A549 treated with ZK216348 at 1 μM for 4 hours (cell line): Measurements from ENCODE around the gene PHOSPHO2. TPM values are rescaled to one million over a fixed set of nuclear protein-coding genes. Genes with fewer than 3 reads are reported as not detected.

Source experiments
- total RNA-seq: library from RNA; stranded (reverse); fragments of 200-300 nt; extraction: Qiagen RNA extraction; gene quantifications from 5 replicates; pipeline ENCODE4 v1.2.3, GENCODE V29; 2022; ENCODE audit warnings: low read depth

PHOSPHO2 gene
- 2.0 to 3.5 TPM (median 2.5 TPM) in 5 replicates for total RNA-seq

DNA sequence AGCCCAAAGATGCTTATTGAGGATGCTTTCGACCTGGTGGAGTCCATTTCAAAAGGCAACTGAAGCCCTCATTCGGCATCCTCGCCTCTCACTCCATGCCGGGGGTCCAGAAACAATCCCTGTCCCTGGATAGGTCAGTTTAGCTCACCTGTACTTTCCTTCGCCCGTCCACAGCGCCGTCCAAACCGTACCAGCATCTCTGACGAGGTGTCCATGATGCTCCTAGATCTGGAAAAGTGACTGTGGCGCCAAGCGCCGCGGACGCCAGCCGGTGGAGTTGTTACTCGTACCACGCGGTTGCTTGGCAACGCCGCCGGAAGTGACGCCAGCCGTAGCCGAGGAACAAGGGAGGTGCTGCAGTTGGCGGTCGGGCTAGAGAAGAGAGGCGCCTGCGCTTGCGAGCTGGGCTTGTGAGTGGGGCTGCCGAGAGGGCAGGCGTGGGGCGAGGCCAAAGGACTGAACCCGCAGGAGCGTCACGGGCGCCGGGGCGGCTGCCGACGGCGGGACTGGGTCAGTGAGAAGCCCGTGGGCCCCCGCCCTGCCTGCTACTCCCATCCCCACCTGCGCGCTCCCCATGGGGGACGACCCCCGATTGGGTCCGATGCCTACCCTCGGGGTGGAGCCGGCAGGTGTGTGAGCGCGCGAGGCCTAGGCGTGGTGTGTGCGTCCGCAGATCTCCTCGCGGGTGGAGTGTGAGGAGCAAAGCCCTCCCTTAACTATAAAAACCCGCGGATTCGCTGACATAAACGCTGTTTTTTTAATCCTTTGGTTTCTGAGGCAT lies at the start of gene PHOSPHO2, which contains the start of gene CFAP210:
PHOSPHO2 (plus strand) TSS at position 357 of the 781 bp plus-strand sequence. CDS start 6,503 bp downstream, outside the sequence.
CFAP210 (minus strand) TSS at position 293 of the 781 bp plus-strand sequence; CDS start at position 215, 78 bp downstream.

Other genes starting within 250 kb of the PHOSPHO2 start
- 4.2 to 6.2 TPM (median 6.0 TPM) in 5 replicates for gene BBS5, start 215.0 kb upstream of the PHOSPHO2 start, total RNA-seq
- 0.15 to 0.70 TPM (median 0.29 TPM) in 5 replicates for gene KLHL41, start 184.8 kb upstream of the PHOSPHO2 start, total RNA-seq
- 21.5 to 25.8 TPM (median 23.1 TPM) in 5 replicates for gene FASTKD1, start 120.6 kb upstream of the PHOSPHO2 start, total RNA-seq
- gene PPIG, start 110.1 kb upstream of the PHOSPHO2 start, total RNA-seq = 36.9 to 62.1 TPM (median 40.2 TPM) in 5 replicates
- gene CFAP210, start 64 bp upstream of the PHOSPHO2 start, total RNA-seq = 0.13 to 0.89 TPM (median 0.41 TPM) in 5 replicates
- 5.8 to 11.4 TPM (median 7.8 TPM) in 5 replicates for gene KLHL23, start 39.4 kb downstream of the PHOSPHO2 start, total RNA-seq
- 123 to 256 TPM (median 141 TPM) in 5 replicates for gene SSB, start 104.4 kb downstream of the PHOSPHO2 start, total RNA-seq
- 59.0 to 148 TPM (median 68.9 TPM) in 5 replicates for gene METTL5, start 130.4 kb downstream of the PHOSPHO2 start, total RNA-seq
- gene UBR3, start 133.0 kb downstream of the PHOSPHO2 start, total RNA-seq = 7.7 to 11.3 TPM (median 10.4 TPM) in 5 replicates